ENCODE results near the gene PARD3B.

GRCh38 chr2:204977914-204978313 lies 432.6 kb downstream of the PARD3B start:
- TF ChIP-seq, protein P1, sequence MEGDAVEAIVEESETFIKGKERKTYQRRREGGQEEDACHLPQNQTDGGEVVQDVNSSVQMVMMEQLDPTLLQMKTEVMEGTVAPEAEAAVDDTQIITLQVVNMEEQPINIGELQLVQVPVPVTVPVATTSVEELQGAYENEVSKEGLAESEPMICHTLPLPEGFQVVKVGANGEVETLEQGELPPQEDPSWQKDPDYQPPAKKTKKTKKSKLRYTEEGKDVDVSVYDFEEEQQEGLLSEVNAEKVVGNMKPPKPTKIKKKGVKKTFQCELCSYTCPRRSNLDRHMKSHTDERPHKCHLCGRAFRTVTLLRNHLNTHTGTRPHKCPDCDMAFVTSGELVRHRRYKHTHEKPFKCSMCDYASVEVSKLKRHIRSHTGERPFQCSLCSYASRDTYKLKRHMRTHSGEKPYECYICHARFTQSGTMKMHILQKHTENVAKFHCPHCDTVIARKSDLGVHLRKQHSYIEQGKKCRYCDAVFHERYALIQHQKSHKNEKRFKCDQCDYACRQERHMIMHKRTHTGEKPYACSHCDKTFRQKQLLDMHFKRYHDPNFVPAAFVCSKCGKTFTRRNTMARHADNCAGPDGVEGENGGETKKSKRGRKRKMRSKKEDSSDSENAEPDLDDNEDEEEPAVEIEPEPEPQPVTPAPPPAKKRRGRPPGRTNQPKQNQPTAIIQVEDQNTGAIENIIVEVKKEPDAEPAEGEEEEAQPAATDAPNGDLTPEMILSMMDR (IDR thresholded peaks at IDR 0.05; ENCODE audit: insufficient read depth, low read length, poor library complexity, severe bottlenecking): no peak
- TF ChIP-seq EZH2phosphoT487 (conservative IDR thresholded peaks at IDR 0.05; ENCODE audit: low read length): no peak

All from SU-DHL-6 (cell line).